ENCODE results near the gene ASTL.

The ASTL gene

DNA sequence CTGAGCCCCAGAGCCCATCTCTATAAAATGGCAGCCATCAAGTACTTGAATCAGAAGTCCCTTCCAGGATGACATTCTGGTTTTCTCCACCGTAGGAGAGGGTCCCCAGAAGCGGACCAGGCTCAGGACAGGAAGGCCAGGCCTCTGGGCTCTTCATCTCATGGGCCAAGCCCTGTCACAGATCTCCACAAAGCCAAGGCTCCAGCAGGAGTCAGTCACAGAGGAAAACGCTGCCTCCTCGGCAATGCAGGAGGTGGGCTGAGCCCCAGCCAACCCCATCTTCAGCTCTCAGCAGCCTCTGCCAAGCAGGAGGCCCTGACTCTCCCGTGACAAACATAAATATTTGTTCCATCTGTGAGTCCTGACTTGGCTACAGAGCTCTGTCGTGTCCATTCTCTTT lies 64.1 kb downstream of the ASTL start:
- DNase-seq: no peak

DNA sequence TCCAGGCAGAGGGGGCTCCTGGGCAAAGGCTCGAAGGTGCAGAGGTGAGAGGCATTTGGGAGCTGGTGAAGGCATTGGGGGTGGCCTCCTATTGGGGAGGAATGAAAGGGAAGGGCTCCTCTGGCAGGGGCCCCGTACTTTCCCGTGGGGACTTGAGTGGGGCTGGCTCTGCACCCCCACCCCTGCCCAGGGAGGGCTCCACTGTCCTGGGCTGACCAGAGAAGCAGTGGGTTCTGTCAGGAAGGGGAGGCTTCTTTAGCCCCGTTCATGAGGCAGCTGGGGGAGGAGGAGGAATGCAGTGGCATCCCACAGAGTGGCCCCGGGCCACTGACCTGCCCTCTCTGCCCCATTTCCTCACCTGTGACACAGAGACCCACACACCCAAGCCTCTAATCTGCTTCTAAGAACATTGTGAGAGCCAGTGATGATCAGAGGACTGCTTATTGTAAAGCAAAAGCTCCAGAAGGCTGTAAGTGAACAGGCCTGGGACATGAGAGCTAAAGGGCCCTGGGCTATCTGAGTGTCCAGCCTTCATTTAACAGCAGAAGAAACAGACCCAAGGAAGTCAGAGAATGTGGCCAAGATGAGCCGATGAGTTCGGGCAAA lies 65.0 kb downstream of the ASTL start:
- no peak for DNase-seq

Measured in activated CD4-positive, alpha-beta T cell treated with anti-CD3 and anti-CD28 coated beads, Interleukin-10, Interleukin-2, amounts not matched to agents 100 ng/mL and 50 ng/mL, durations not matched to agents 16 hours and 8 hours (primary cell).